ENCODE results near the gene TMEM74B. TPM values are rescaled to one million over a fixed set of nuclear protein-coding genes. Genes with fewer than 3 reads are reported as not detected.
A peak's percentile ranks its signal among the peaks of the same experiment; 100 is the strongest.

TMEM74B gene
- total RNA-seq, 2 donors from 2014 or later, result not detected

DNA sequence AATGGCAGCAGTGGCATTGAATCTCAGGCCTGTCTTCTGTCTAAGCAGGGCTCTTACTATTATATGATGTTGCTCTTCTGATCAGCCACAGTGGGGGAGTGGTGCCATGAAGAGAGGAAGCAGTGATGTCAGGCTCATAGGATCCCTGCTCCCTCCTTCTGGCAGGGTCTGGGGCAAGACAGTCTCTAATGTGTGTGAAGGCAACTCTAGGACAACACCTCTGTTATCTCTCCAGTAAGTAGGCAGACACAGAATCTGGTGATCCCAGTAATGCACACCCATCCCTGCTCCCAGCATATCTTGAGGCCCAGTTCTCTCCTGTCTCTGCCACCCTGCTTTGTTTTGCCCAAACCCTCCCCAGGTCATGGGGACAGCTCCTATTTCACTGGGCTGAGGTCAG lies 27.2 kb upstream of the TMEM74B start:
- Mint-ChIP-seq H3K27me3 (peaks cover 32 to 34% of the 10 kb centered on the region in 2 donors), H3K27ac (no peak overlapping the region), H3K4me3 (no peak overlapping the region), H3K4me1 (ENCODE audit: low read depth in 2 of 2) (peaks cover 0 to 4% of the 10 kb centered on the region in 2 donors), H3K9me3 (no peaks in the 10 kb centered on the region), H3K36me3 (no peaks in the 10 kb centered on the region)
- DNase-seq (ENCODE audit: low spot score) (no peak), ATAC-seq (no peak)

DNA sequence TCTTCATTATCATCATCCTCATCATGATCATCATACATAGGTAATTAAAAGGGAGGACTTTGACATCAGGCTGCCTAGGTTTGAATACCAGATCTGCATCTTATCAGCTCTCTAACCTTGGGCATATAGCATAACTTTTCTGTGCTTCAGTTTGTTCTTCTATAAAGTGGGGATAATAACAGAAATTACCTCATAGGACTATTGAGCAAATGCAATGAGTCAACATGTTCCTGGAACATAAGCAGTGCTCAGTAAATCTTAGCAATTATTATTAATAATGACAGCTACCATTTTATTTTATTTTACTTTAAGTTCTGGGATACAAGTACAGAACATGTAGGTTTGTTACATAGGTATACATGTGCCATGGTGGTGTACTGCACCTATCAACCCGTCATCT lies 25.7 kb upstream of the TMEM74B start:
- no peak for DNase-seq (ENCODE audit: low spot score)
- no peaks in the 10 kb centered on the region for H3K36me3 Mint-ChIP-seq

DNA sequence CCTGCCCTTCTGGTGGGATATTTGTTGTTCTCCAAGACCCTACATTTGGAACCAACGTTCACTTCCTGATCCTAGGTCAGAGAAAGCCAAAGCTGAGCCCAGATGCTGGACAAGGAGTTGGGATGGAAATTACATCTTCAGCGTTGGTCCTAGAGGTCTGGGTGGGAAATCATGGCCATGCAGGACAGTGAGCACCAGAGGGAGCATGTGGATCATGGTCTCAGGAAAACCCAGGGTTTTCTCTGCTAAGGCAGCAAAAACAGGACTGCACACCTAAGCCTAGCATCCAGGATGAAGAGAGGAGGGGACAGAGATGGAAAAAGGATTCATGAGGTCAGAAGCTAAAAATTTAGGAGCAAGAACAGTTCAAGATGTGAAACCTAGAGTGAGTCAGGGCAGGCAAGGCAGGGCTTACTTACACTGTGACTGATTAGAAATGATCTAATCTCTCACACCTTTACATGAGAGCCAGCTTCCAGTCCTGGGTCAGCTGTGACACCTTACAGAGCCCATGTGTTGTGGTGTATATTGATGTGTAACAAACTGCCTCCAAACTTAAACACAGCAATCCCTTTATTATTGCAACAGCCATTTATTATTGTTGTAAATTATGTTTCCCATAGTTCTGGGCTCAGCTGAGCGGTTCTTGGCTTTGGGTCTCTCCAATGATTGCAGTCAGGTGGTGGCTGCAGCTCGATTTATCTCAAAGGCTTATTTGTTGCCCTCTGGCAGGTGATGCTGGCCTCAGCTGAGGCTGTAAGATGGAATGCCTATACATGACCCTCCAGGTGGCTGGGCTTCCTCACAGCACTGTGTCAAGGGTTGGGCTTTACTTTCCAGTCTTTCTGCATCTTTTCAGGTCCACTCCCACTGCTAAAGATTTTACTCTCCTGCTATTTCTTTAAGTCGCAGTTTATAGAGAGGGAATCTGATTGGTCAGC lies 24.9 kb upstream of the TMEM74B start:
- Mint-ChIP-seq H3K9me3 (no peaks in the 10 kb centered on the region), H3K36me3 (no peaks in the 10 kb centered on the region), H3K27me3 (peaks cover 24 to 25% of the 10 kb centered on the region in 2 donors), H3K27ac (no peak overlapping the region), H3K4me3 (no peak overlapping the region), H3K4me1 (ENCODE audit: low read depth in 2 of 2) (peaks cover 0 to 4% of the 10 kb centered on the region in 2 donors)
- DNase-seq (ENCODE audit: low spot score) (no peak), ATAC-seq (peak in 1 of 2 donors; percentile 52)

More for the DNA sequence above, 25.7 kb upstream of the TMEM74B start:
- ATAC-seq, result no peak
- Mint-ChIP-seq H3K4me1 (ENCODE audit: low read depth in 2 of 2) (peaks cover 0 to 4% of the 10 kb centered on the region in 2 donors), H3K9me3 (no peaks in the 10 kb centered on the region), H3K4me3 (no peak overlapping the region), H3K27ac (no peak overlapping the region), H3K27me3 (peaks cover 30 to 33% of the 10 kb centered on the region in 2 donors)

DNA sequence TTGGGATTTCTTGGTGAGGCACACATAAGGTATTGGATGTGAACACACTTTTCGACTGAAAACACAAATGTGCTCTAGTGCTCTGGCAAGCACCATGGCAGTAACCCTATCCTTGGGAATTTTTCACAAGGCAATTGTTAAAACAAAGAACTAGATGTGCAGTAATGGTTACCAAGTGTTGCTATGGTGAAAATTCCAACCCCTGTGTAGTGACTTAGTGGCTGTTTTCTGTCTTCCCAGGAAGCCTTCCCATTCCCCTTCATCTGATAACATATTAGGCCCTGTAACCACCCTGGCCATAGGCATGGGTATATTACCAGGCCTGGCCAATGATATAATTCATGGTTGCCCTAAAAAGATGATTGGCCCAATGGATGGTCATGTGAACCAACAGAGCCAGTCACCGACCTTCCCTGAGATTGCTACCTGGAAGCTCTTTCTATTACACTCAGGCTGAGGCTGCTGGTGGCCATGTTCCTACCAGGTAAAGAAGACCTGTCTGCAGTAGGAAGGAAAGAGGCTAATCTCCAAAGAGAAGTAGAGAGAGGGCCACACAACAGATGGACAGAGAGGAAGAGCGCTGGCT lies 22.6 kb upstream of the TMEM74B start:
- H3K27ac Mint-ChIP-seq, result no peak overlapping the region
- peaks cover 17 to 18% of the 10 kb centered on the region in 2 donors for H3K27me3 Mint-ChIP-seq
- DNase-seq (ENCODE audit: low spot score) (no peak), ATAC-seq (no peak)
- no peaks in the 10 kb centered on the region for H3K36me3 Mint-ChIP-seq
- H3K9me3 Mint-ChIP-seq, result no peaks in the 10 kb centered on the region
- no peaks in the 10 kb centered on the region for H3K4me1 Mint-ChIP-seq (ENCODE audit: low read depth in 2 of 2)
- no peak overlapping the region for H3K4me3 Mint-ChIP-seq

DNA sequence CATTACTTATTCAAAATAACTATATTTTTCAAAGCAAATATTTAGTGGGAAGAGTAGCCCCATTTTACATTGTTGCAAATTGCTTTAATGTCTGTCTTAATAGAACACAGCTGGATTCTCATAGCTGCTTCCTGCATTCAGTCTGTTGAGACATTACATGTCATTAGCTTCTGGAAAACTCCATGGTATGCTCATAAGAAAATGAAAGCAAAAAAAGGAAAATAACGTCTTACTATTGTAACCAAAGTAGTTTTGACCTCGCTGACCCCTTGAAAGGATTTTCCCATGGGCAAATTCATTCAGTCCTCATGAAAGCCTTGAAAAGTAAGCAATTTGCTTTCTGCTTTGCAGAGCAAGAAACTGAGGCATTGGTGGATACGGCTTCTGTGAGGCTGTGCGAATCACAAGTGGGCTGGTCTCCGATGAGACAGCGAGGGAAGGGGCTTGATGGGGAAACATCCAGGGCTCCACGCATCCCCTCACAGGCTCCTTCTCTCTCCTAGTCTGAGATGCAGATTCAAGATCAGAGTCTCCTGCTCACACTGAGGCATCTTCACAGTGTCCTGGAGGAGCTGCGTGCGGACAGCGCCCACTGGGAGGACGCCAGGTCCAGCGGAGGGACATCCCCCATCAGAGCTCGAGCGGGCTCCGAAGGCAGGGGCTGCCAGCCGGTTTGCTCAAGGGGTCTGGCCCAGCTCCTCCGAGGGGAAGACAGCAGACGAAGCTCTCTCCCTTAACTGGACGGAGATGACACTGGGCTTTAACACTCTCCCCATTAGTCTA lies 21.8 kb upstream of the TMEM74B start:
- no peak overlapping the region for H3K4me3 Mint-ChIP-seq
- no peaks in the 10 kb centered on the region for H3K9me3 Mint-ChIP-seq
- no peaks in the 10 kb centered on the region for H3K4me1 Mint-ChIP-seq (ENCODE audit: low read depth in 2 of 2)
- DNase-seq (ENCODE audit: low spot score) (no peak), ATAC-seq (peak in 1 of 2 donors; percentile 48)
- peaks cover 10 to 14% of the 10 kb centered on the region in 2 donors for H3K27me3 Mint-ChIP-seq
- H3K27ac Mint-ChIP-seq, result no peak overlapping the region
- no peaks in the 10 kb centered on the region for H3K36me3 Mint-ChIP-seq

DNA sequence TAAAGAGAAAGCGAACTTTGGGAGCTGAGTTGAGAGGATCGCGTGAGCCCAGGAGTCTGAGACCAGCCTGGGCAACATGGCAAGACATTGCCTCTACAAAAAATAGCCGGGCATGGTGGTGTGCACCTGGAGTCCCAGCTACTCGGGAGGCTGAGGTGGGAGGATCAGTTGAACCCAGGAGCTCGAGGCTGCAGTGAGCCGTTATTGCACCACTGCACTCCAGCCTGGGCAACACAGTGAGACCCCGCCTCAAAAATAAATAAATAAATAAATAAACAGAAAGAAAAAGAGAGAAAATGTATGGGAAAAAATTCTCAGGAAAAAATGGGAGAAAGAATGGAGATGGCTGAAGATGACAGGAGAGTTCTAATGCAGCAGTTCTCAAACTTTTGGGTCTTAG lies 21.0 kb upstream of the TMEM74B start:
- no peak for DNase-seq (ENCODE audit: low spot score)
- H3K9me3 Mint-ChIP-seq, result no peaks in the 10 kb centered on the region
- ATAC-seq, result no peak

DNA sequence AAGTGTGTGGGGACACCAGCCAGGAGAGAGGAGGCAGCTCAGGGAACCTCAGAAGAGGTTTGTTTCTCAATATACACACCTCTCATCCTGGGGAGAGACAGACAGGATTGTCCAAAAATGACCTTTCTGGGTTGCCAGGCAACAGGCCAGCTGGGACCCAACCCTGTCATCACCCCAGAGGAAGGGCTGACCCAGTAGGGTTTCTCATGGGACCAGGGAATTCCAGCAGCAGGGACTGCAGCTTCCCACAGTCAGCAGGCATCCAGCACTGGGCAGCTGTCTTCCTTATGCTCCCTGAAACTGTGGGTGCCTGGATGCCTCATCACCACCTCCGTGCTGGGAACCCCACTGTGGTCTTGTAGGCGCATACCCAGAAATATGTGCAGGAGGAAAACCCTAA lies 19.8 kb upstream of the TMEM74B start:
- Mint-ChIP-seq H3K9me3 (no peaks in the 10 kb centered on the region), H3K4me1 (ENCODE audit: low read depth in 2 of 2) (no peaks in the 10 kb centered on the region), H3K4me3 (no peak overlapping the region), H3K27me3 (peaks cover 3 to 6% of the 10 kb centered on the region in 2 donors), H3K27ac (no peak overlapping the region), H3K36me3 (no peaks in the 10 kb centered on the region)
- ATAC-seq, result no peak
- no peak for DNase-seq (ENCODE audit: low spot score)

More for the DNA sequence above, 21.0 kb upstream of the TMEM74B start:
- Mint-ChIP-seq H3K4me3 (no peak overlapping the region), H3K36me3 (no peaks in the 10 kb centered on the region), H3K27me3 (peaks cover 7 to 14% of the 10 kb centered on the region in 2 donors), H3K27ac (no peak overlapping the region), H3K4me1 (ENCODE audit: low read depth in 2 of 2) (no peaks in the 10 kb centered on the region)

DNA sequence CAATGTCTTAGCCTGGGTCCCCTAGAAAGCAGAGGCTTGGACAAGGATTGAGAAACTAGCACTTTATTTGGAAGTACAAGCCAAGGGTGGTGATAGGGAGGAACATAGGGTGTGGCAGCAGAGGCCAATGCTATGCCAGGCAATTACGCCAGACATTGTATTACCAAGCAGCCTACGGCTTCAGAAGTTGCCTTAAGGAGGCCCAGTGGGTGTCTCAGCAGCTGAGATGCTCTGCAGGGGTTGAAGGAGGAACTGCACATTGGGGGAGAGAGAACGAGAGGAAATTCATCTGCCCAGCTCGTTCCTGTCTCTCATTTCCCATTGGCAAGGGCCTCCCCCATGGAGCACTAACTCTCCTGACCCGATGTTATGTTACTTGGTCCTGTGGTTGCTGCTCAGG lies 19.3 kb upstream of the TMEM74B start:
- Mint-ChIP-seq H3K4me3 (no peak overlapping the region), H3K4me1 (ENCODE audit: low read depth in 2 of 2) (no peaks in the 10 kb centered on the region), H3K36me3 (no peaks in the 10 kb centered on the region), H3K9me3 (no peaks in the 10 kb centered on the region), H3K27ac (no peak overlapping the region), H3K27me3 (peaks cover 1 to 3% of the 10 kb centered on the region in 2 donors)
- DNase-seq (ENCODE audit: low spot score) (no peak), ATAC-seq (no peak)

DNA sequence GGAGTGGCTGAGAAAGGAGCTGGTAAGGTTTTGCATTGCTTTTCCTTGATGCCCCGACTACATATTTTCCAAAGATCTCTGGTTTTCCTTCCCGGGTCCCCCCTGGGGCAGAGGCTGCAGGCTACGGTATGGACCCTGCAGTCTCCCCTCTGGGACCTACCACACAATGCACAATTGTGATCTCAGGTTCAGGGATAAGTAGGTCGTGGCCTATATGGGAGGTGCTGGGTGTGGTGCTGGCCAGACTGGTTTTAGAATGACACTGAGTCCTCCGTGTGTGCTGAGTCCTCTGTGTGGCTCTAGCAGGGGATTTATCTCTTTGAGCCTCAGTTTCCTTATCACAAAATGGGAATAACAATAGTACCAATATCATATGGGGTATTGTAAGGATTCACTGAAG lies 18.8 kb upstream of the TMEM74B start:
- ATAC-seq, result no peak
- Mint-ChIP-seq H3K27me3 (peaks cover 0 to 3% of the 10 kb centered on the region in 2 donors), H3K4me3 (no peak overlapping the region), H3K9me3 (no peaks in the 10 kb centered on the region), H3K27ac (no peak overlapping the region), H3K4me1 (ENCODE audit: low read depth in 2 of 2) (no peaks in the 10 kb centered on the region), H3K36me3 (no peaks in the 10 kb centered on the region)
- DNase-seq (ENCODE audit: low spot score), result no peak

DNA sequence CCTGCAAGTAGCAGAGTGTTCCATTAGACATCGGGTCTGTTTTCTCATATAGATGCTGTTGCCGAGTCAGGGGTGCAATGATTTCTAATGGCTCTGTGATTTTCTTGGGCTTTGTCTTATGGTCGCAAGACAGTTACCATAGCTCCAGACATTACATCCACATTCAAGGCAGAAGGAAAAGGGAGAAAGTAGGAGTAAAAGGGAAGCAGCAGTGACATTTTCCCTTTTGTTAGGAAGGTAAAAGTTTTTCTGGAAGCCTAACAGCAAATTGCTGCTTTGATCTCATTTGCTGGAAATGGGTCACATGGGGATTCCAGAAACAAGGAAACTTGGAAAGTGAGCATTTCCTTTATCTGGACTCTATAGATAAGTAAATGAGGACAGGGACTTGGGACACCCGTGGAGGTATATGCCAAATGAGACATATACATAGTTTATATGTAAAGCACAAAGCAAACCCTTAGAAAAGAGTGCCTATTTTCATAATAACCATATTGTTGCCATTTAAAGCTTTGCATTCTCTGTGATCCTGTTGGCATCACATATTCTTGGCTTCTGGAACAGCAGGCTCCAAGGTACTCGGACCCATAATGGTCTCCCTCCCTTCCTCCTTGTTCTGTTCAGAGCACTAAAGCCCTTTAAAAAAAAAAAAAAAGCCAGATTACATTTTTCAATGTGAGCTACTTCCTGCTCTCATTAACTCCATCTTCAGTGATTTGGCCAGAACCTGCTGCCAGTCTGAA lies 18.2 kb upstream of the TMEM74B start, which contains the start of gene C20orf202:
TSS of gene C20orf202 (plus strand) at position 693 of the 743 bp plus-strand sequence. CDS start 132 bp downstream, outside the sequence.
- Mint-ChIP-seq H3K4me3 (no peak within 1 kb of the TSS), H3K36me3 (no peaks in the 10 kb centered on the region)

DNA sequence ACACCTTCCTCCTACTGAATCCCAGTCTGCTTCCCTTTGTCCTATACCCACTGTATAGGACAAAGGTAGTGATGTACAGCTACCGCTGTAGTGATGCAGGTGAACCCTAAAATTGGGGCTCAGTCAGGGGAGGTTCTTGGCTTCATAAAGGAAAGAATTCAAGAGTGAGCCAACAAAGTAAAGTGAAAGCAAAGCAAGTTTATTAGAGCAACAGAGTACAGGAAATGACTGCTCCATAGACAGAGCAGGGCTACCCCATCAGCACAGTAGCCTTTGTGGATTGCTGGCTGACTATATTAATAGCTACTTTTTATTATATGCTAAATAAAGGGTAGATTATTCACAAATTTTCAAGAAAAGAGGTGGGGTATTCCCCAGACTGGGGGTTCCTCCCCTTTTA lies 15.2 kb upstream of the TMEM74B start:
- no peaks in the 10 kb centered on the region for H3K27me3 Mint-ChIP-seq
- DNase-seq (ENCODE audit: low spot score), result no peak
- no peak for ATAC-seq
- no peaks in the 10 kb centered on the region for H3K36me3 Mint-ChIP-seq
- no peak overlapping the region for H3K4me3 Mint-ChIP-seq
- H3K9me3 Mint-ChIP-seq, result no peaks in the 10 kb centered on the region
- no peaks in the 10 kb centered on the region for H3K4me1 Mint-ChIP-seq (ENCODE audit: low read depth in 2 of 2)
- H3K27ac Mint-ChIP-seq, result no peak overlapping the region

More for the DNA sequence above, 18.2 kb upstream of the TMEM74B start, which contains the start of gene C20orf202:
- Mint-ChIP-seq H3K27ac (no peak within 1 kb of the TSS), H3K27me3 (peaks cover 0 to 3% of the 10 kb centered on the region in 2 donors), H3K9me3 (no peaks in the 10 kb centered on the region), H3K4me1 (ENCODE audit: low read depth in 2 of 2) (no peaks in the 10 kb centered on the region)
- ATAC-seq (no peak), DNase-seq (ENCODE audit: low spot score) (no peak)

DNA sequence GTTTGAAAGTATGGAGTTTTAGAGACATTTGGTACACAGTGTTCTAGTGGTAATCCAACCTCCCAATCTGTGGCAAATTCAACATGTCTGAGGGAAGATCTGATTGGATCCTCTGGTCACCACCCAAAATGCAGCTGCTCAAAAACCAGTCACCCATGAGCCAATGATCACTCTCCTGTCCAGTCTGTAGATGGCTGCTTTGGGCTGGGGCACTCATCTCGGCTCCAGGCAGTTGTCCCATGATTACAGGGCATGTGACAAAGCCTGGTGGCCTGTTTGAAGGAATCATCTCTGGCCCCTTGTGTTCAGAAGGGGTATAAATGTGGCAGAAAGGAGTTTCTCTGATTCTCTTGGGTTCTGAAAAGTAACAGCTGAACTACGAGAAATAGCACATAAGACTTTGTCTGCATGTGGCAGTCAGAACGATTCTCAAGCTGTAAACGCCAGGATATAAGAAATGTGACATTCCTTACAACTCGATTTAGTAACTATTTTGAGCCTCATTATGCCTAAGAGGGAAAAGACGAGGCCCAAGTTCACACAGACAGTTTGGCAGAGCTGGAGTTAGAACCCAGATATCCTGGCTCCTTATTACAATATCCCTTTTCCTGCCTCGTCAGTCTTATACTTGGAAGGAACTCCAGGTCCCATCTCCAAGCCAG lies 14.6 kb upstream of the TMEM74B start:
- no peaks in the 10 kb centered on the region for H3K36me3 Mint-ChIP-seq
- H3K4me1 Mint-ChIP-seq (ENCODE audit: low read depth in 2 of 2), result no peaks in the 10 kb centered on the region
- no peaks in the 10 kb centered on the region for H3K27me3 Mint-ChIP-seq
- no peak overlapping the region for H3K27ac Mint-ChIP-seq
- no peak overlapping the region for H3K4me3 Mint-ChIP-seq
- DNase-seq (ENCODE audit: low spot score) (no peak), ATAC-seq (no peak)
- H3K9me3 Mint-ChIP-seq, result no peaks in the 10 kb centered on the region

DNA sequence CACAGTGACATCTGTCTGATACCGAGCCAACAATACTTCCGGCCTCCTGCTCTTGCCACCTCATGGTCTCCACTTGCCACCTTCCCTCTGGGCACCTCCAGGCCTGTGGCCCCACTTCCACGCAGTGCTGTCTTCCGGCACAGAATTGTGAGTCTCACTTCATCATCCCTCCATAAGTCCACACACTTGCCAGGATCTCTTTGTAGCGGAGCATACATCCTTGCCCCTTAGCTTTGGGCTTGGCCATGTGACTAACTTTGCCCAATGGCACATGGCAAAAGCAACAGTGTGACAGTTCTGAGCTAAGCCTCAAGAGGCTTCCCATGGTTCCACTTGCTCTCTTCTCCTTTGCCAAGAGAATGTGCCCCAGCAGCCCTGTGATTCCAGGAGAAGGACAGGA lies 14.0 kb upstream of the TMEM74B start:
- H3K36me3 Mint-ChIP-seq, result no peaks in the 10 kb centered on the region
- ATAC-seq (no peak), DNase-seq (ENCODE audit: low spot score) (no peak)
- H3K27ac Mint-ChIP-seq, result no peak overlapping the region
- H3K9me3 Mint-ChIP-seq, result no peaks in the 10 kb centered on the region
- no peaks in the 10 kb centered on the region for H3K27me3 Mint-ChIP-seq
- H3K4me1 Mint-ChIP-seq (ENCODE audit: low read depth in 2 of 2), result no peaks in the 10 kb centered on the region
- H3K4me3 Mint-ChIP-seq, result no peak overlapping the region
